Keratinocyte (primary cell): Measurements from ENCODE around the gene ATM.

ENCODE experiments used
- EZH2 ChIP-seq: IDR thresholded peaks from one replicate; pipeline ENCODE4 v1.6.1; 2012; ENCODE audit warnings: inconsistent platforms, mild to moderate bottlenecking, low read length, moderate library complexity
- TF ChIP-seq, protein P1 (sequence below), 3 experiments: IDR thresholded peaks in 1 of 3; conservative IDR thresholded peaks in 1 of 3; optimal IDR thresholded peaks in 1 of 3; 2 replicates in 2 of 3; 3 replicates in 1 of 3; pipeline versions ENCODE3 to v1.5.1; 2011; ENCODE audit warnings: low read length in 3 of 3, mild to moderate bottlenecking in 3 of 3, moderate library complexity in 2 of 3, control low read depth in 1 of 3, inconsistent platforms in 1 of 3; ENCODE audit not compliant: insufficient read depth in 2 of 3; ENCODE audit errors: extremely low read depth in 1 of 3

DNA sequence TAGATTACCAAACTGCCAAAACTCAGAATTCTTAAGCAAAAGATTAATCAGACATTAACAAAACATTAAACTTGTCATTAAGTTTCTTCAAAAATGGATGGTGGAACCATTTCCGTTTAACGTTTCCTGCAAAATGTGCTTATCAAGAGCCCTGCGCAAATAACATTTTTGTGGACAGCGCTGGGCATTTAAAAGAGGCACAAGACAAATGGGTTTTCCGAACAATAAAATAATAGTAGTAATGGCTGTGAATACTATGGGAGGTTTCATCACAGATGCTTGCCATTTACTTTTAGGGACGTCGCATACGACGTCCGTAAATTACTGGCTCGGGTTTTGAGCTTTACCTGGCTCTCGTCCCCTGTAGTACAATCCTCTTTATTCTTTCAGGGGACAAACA, 1.5 kb upstream of the ATM start:
- TF ChIP-seq, protein P1, sequence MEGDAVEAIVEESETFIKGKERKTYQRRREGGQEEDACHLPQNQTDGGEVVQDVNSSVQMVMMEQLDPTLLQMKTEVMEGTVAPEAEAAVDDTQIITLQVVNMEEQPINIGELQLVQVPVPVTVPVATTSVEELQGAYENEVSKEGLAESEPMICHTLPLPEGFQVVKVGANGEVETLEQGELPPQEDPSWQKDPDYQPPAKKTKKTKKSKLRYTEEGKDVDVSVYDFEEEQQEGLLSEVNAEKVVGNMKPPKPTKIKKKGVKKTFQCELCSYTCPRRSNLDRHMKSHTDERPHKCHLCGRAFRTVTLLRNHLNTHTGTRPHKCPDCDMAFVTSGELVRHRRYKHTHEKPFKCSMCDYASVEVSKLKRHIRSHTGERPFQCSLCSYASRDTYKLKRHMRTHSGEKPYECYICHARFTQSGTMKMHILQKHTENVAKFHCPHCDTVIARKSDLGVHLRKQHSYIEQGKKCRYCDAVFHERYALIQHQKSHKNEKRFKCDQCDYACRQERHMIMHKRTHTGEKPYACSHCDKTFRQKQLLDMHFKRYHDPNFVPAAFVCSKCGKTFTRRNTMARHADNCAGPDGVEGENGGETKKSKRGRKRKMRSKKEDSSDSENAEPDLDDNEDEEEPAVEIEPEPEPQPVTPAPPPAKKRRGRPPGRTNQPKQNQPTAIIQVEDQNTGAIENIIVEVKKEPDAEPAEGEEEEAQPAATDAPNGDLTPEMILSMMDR (optimal IDR thresholded peaks at IDR 0.05 in 1 of 3, IDR thresholded peaks at IDR 0.05 in 1 of 3, conservative IDR thresholded peaks at IDR 0.05 in 1 of 3; ENCODE audit: extremely low read depth in 1 of 3, insufficient read depth in 2 of 3, low read length in 3 of 3): no peak
- no peak for TF ChIP-seq EZH2
